Measurements from ENCODE around the gene CACNB2. TPM values are rescaled to one million over a fixed set of nuclear protein-coding genes. Genes with fewer than 3 reads are reported as not detected.
A peak's percentile ranks its signal among the peaks of the same experiment; 100 is the strongest.
"Not testable (repeated sequence)": the region's sequence is repeated elsewhere in the genome, so short reads cannot be mapped to it uniquely, and the experiment has no call there.

Gene CACNB2
- total RNA-seq, 1 experiment from 2014 or later: not detected

- DNase-seq (ENCODE audit: low read depth): no peak
Measured at GRCh38 chr10:18144928-18145327, 4.7 kb downstream of the CACNB2 start.

DNA sequence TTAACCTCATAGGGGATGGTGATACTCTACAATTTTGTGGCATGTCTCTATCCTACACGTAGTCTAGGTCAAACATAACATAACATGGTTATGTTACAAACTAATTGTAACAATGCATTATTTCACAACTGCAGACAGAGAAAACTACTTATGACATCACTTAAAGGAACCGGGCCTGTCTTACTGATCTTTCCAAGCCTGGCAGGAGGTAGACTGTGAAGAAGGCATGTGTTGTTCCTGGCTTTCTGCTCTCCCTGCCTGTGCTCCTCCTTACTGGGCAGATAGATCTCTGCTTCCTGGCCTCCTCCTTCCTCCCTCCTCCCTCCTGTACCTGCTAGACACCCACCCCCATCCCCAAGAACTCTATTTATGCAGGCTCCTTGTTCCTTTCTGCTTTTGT, 5.4 kb downstream of the CACNB2 start:
- no peak for DNase-seq (ENCODE audit: low read depth)

GRCh38 chr10:18149196-18149800, 9.1 kb downstream of the CACNB2 start:
- no peak for DNase-seq (ENCODE audit: low read depth)

- DNase-seq (ENCODE audit: low read depth): no peak
Measured at GRCh38 chr10:18151356-18151890, 11.2 kb downstream of the CACNB2 start.

DNA sequence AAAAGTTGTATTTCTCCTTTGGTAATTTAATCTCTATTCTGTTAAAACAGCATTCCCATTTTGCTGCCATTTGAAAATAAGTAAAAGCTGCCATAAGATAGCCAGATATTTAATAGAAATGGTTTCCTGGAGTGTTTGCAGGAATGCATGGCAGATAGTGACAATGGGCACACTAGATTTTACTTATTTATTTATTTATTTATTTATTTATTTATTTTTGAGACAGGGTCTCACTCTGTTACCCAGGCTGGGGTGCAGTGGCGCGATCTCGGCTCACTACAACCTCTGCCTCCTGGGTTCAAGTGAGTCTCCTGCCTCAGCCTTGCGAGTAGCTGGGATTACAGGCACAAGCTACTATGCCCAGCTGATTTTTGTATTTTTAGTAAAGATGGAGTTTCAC, 13.2 kb downstream of the CACNB2 start:
- not testable (repeated sequence) for DNase-seq (ENCODE audit: low read depth)

- DNase-seq (ENCODE audit: low read depth): no peak
Measured at GRCh38 chr10:18155321-18155720, 15.1 kb downstream of the CACNB2 start.

- DNase-seq (ENCODE audit: low read depth): not testable (repeated sequence)
Measured at GRCh38 chr10:18156797-18157196, 16.6 kb downstream of the CACNB2 start.

DNA sequence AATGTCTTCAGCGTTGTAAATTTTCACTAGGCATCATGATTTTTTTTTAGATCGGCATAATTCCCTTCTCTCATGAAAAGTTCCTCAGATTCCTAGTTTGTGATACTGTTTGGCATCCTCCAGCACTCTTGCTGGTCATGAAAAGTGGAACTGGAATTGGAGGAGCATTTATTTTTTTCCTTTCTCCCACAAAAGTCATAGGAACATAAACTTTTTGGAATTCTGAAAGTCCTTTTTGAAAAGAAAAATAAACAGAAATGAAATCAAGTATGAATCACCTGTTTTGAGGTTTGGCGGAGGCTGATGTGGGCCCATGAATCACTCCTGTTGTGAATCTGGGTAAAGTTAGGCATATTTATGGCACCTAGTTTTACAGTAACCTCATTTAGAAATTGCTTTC, 17.7 kb downstream of the CACNB2 start:
- peak; percentile 73 for DNase-seq (ENCODE audit: low read depth)

DNA sequence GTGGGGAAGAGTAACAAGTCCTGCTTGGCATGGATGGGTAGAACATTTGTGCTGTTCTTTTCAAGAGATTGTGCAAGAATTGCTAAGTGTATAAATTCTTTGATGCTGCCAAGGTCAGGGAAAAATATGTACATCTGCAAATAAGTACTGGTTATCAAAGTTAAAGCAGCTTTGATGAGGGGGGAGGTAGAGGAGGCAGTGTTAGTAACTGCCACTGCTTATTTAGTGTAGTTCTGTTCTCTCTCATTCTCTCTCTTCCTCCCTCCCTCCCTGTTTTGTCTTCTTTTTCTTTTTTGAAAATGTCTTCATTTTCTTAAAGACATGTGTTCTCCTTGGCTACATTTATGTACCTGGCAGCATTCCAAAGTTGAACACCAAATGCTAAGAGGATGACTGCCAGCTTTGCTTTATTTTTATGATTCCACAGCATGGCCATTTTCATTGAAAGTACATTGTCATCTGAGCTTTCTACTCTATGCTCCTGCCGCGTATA, 18.6 kb downstream of the CACNB2 start:
- DNase-seq (ENCODE audit: low read depth): no peak

GRCh38 chr10:18159557-18159956, 19.3 kb downstream of the CACNB2 start:
- DNase-seq (ENCODE audit: low read depth): no peak

DNA sequence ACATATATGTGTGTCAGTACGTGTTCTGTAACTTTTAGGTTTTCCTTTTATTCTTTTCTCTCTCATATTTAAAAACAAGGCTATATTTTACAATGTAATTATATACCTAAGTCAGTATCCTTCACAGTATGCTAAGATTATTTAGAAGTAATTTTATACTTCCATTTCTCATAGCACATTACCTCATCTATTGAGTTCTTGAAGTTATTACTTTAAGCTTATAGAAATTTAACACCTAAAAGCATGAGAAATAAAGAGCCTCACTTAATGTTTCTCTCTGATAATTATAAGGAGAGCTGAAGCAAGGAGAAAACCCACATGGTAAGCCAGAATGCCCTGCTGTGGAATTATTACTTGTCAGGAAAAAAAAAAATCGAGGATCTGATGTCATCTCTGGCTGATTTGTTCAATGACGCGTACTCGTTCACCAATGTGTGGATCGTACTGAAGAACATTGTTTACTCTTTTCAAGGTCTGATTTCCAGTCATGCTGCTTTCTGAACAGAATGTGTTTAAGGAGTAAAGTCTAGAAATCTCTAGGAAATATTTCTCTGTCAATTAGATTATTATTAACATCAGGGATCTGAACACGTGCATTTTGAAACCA, 21.9 kb downstream of the CACNB2 start:
- DNase-seq (ENCODE audit: low read depth): no peak

DNA sequence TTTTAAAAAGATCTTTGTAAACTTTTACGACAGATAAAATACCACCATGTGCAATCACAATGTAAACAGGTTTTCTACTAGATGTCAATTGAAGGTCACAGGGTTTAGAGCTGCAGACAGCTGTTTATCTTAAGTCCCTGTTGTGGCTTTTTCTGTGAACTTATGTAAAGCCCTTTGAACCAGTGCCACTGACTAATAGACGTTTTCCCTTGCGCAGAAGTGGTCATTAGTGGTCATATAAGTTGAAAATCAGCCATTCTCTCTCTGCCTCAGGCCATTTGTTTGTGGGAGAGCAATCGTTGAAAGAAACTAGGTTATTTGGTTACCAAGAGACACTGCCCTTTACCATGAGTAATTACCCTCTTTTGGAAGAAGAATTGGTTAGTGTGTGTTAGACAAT, 23.9 kb downstream of the CACNB2 start:
- no peak for DNase-seq (ENCODE audit: low read depth)

- DNase-seq (ENCODE audit: low read depth): peak; percentile 4
Measured at GRCh38 chr10:18164748-18165361, 24.6 kb downstream of the CACNB2 start.

GRCh38 chr10:18178854-18179483, 38.7 kb downstream of the CACNB2 start:
- DNase-seq (ENCODE audit: low read depth): no peak

GRCh38 chr10:18179891-18180290, 39.7 kb downstream of the CACNB2 start:
- peak; percentile 32 for DNase-seq (ENCODE audit: low read depth)

DNA sequence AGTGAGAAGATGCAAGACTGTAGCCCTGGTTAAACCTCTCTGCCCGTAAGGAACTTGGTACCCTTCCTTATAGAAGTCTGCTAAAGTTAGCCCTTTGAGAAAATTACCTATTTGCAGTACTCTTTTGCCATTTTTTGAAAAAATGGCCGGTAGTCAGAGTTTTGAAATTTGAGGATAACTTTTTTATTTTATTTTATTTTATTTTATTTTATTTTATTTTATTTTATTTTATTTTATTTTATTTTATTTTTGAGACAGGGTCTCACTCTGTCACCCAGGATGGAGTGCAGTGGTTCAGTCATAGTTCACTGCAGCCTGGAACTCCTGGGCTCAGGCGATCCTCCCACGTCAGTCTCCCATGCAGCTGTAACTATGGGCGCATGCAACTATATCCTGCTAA, 41.2 kb downstream of the CACNB2 start:
- not testable (repeated sequence) for DNase-seq (ENCODE audit: low read depth)

DNA sequence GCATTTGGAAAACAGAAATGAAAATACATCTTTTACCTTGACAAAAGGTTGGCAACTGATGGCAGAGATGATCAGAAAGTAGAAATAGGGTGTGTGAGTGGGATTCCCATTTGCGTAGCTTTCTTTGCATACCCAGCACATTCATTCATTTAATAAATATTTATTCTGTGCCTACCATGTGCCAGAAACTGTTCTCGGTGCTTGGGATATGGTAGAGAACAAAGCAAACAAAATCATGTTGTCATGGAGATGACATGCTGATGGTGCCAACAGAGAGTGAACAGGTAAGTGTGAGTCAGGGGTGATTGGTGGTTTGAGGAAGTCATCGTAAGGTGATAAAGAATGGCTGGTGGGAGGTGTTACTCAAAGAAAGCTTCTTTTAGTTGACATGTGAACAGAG, 45.4 kb downstream of the CACNB2 start:
- DNase-seq (ENCODE audit: low read depth): no peak

GRCh38 chr10:18190840-18191239, 50.6 kb downstream of the CACNB2 start:
- no peak for DNase-seq (ENCODE audit: low read depth)

DNA sequence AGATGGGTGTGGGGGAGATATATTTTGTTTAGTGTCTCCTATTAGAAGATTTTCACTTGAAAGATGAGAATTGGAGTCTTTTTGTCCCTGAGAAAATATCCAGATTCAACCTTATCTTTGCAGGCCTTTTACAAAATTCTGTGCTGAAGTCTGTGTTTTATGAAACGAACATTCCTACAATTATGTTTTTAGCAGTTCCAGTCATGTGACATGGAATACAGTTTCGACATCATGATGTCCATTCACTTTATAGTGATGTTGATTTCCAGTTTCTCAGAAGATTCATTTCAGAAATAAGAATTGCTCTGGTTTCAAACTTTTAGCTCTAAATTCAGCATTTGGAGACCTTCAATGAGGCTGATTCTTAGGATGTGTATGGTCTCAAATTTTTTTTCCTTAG, 54.4 kb downstream of the CACNB2 start:
- DNase-seq (ENCODE audit: low read depth): no peak

- no peak for DNase-seq (ENCODE audit: low read depth)
Measured at GRCh38 chr10:18195060-18195799, 55.0 kb downstream of the CACNB2 start.

- no peak for DNase-seq (ENCODE audit: low read depth)
Measured at GRCh38 chr10:18196806-18197550, 56.8 kb downstream of the CACNB2 start.
